Stimulated activated CD8-positive, alpha-beta memory T cell treated with anti-CD3 and anti-CD28 coated beads, Interleukin-4, amount 100 ng/mL, for 24 hours (primary cell): ENCODE measurements around the gene SH2D3A.
"Not testable (repeated sequence)": the region's sequence is repeated elsewhere in the genome, so short reads cannot be mapped to it uniquely, and the experiment has no call there.

Source experiments
- DNase-seq: peaks from one replicate; pipeline ENCODE4 v3.0.0-alpha.2; 2020; ENCODE audit warnings: low read depth

SH2D3A gene

DNA sequence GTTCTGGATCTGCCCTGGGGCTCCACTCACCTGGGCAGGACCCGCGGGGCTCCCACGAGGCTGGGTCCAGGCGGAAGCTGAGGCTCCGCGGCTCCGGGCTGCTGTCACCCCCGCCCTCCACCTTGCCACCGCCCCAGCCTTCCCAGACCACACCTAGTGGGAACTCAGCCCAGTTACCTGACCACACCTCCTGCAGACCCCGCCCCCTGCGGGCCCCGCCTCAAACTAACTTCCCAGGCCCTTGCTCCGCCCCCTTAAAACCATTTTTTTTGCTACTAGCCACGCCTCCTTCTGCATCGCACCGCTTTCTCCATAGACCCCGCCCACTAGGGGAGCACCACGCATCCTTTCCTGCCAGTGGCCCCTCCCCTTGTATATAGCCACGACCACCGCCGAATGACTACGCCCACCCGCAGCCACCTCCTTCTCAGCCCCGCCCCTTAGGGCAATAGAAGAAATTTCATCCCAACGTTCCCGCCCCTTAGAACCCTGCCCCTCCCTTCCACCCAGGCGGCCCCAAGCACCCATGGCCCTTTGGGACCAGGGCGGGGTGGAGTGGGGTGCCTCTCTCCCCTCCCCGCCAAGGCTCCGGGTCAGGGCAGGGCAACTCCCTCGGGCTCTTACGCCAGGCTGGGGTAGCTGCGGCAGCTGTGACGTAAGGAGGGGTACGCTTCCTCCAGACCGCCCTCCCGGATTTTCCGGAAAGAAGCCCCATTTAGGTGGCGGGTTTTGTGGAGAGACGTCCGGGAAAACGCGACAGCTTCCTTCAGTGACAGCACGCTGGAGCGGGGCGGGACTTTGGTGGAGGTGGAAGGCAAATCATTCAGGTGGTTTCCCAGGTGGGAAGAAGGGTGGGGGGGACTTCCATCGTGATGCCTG, at the start of gene SH2D3A:
Gene SH2D3A (minus strand): TSS at position 79 of the 879 bp plus-strand sequence. CDS start 3,687 bp downstream, outside the sequence.
- DNase-seq, result peak; percentile 86

DNA sequence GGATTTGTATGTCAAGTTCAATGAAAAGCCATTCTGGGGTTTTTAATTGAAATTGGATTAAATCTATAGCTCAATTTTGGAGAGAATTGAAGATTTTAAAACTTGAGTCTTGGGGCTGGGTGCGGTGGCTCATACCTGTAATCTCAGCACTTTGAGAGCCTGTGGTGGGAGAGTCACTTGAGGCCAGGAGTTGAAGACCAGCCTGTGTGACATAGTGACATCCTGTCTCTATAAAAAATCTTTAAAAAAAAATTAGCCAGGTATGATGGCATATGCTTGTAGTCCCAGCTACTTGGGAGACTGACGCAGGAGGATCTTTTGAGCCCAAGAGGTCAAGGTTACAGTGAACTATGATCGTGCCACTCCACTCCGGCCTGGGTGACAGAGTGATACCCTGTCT, 46.4 kb upstream of the SH2D3A start:
- DNase-seq, result no peak

DNA sequence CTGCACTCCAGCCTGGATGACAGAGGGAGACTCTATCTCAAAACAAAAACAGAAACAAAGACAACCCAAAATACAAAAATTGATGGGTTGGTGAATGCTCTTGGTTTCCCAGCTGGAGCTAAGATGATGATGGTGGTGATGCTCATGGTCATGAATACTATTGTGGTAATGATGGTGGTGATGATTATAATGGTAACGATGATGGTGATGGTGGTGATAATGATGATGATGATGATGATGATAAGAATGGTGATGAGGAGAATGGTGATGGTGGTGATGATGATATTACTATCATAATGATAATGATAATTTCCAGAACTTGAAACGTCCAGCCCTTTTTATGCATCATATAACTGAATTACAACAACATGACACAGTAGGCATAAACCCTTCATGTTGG, 45.4 kb upstream of the SH2D3A start:
- no peak for DNase-seq

DNA sequence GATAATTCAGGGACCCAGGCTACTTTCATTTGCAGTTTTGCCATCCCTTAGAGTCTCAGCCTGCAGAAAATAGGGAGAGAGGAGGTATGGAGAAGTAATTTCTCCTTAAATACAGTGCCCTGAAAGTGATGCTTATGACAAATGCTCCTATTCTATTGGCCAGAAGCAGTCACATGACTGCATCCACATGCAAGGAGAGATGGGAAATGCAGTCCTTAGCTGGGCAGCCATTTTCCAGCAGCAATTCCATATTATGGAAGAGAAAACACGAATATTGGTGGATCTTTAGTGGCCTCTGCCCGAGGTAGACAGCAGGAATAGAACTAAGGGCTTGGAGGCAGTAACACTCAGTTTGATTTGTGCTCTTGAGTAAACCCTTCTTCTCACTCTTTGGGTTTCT, 44.7 kb upstream of the SH2D3A start:
- no peak for DNase-seq

DNA sequence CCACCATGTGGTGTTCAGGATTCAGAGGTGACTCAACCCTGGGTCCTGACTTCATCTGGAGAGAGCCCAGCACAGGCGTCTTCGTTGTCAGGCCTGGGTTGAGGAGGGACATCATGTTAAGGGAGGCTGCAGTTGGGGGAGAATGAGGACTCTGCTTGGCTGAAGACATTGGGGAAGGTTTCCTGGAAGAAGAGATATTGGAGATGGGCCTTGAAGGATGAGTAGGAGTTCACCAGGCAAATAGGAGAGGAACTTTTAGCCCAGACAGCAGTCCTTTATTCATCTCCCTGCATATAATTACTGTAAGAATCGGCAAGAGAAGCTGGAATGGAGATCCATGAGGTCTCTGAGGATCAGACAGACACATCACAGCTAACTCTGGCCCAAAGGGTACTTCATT, 44.1 kb upstream of the SH2D3A start:
- no peak for DNase-seq

DNA sequence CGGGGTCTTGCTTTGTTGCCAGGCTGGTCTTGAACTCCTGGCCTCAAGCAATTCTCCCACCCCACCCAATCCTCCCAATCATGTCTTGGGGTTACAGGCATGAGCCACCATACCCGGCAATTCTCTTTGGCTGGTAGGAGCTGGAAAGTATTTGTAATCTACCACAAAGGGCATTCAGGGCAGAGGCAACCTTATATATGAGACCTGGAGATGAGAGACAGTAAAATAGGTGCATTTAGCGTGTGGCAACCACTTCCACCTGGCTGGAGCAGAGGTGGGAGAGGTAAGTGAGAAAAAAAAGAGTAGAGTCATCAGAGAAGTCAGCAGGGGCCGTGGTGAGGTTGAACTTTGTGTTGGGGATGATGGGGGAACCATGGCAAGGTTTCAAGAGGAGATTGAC, 42.0 kb upstream of the SH2D3A start:
- no peak for DNase-seq

DNA sequence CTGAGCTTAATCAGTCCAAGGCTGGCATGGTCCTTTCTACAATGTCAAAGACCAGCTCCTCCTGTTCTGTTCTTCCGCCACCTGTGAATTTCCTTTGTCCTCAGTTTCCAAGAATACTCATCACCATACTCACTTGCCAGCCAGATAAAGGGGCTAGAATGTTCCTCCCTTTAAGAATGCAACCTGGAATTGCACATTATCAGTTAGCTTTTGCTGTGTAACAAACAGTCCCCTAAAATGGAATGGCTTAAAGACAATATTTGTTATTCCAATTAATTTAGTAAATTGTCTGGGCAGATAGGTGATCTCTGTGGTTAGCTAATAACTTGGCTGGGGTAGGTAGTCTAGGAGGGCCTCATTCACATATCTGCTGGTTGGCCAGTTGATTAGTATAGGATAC, 41.3 kb upstream of the SH2D3A start:
- DNase-seq, result no peak

DNA sequence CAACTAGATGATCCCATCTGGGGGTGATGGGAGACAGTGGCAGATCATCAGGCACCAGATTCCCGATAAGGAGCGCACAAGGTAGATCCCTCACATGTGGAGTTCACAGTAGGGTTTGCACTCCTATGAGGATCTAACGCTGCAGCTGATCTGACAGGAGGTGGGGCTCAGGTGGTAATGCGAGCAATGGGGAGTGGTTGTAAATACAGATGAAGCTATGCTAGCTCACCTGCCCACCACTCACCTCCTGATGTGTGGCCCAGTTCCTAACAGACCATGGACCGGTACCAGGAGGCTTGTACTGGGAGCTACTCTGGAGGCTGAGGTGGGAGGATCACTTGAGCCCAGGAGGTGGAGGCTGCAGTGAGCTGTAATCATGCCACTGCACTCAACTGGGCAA, 40.1 kb upstream of the SH2D3A start:
- no peak for DNase-seq

DNA sequence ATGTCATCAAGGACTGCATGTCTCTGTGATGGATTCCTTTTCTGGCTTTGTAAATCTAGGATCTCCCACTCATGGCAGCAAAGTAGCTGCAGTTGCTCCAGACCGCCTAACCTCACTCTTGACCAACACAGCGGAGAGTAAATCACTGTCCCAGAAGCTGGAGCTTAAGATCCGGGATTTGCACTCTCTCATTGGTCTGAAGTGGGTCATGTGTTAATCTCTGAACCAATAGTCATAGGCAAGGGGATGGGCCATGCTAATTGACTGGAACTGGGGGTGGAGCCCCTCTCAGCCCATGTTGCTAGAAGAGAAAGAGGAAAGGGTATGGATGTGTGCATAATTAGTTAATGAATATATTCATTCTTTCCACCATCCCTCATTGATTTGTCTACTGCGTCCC, 39.3 kb upstream of the SH2D3A start:
- DNase-seq, result no peak

DNA sequence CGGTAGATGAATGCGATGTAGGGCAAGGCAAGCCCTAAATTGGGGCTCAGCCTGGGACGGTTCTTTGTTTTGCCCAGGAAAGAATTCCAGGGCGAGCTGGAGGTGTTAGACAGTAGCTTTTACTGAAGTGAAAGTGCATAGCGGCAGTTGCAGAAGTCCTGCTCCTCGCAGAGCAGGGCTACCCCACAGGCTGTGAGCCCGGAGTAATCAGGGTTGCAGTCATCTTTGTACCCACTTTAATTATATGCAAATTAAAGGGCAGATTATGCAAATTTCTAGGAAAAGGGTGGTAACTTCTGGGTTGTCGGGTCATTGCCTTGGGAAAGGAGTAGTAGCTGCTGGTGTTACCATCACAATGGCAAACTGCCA, 35.8 kb upstream of the SH2D3A start:
- no peak for DNase-seq

DNA sequence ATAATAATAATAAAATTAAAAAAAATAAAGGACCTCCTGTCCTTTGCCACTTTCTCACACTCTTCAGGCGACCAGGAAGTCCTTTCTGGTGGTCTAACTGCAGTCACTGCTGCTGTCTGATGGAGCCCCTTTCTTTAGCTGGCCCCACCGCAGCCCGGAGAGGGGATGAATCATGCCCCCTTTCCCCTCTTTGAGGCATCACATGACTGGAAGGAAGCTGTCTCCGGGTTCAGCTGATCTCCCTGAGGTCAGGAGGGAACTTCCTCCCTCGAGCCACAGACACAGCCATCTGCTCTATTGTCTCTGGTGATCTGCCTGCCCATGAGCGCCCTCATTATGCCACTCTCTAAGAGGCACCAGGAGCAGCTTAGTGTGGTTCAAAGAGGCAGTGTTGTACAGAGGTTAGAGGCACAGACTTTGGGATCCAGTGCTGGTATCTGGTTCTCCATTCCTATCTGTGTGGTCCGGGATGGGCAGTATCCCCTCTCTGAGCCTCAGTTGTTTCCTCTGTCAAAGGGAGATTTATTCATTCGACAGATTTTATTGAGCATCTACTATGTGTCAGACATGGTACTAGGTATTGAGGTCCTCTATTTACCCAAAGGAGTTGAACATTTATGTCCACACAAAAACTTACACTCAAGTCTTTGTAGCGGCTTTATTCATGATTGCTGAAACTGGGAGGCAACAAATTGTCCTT, 35.3 kb upstream of the SH2D3A start:
- peak; percentile 75 for DNase-seq

DNA sequence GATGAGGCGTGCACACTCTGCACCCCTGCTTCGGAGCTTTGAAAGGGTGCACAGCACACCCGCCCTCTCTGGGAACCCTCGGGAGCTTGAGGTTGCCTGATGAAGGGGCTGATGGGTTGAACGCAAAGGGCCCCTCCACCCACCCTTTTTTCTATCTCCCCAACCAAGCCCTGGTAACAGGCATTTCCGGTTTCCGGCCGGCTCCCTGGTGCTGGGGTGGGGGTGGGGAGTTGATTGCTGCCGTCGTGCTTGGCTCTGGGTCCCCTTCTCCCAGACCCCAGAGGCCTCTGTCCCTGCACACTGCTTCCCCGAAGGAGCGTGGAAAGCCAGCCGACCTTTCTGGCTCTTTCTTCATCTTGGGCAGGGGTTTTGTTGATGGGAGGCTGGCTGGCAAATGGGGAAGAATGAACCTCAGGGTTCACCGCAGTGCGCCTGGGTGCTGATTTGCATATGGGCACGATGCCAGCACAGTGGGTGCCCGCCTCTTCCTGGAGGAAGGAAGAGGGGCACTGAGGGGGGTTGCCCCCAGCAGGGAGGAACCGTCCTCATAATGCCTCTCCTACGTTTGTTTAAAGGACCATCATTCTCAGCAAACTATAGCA, 34.4 kb upstream of the SH2D3A start:
- peak; percentile 74 for DNase-seq

DNA sequence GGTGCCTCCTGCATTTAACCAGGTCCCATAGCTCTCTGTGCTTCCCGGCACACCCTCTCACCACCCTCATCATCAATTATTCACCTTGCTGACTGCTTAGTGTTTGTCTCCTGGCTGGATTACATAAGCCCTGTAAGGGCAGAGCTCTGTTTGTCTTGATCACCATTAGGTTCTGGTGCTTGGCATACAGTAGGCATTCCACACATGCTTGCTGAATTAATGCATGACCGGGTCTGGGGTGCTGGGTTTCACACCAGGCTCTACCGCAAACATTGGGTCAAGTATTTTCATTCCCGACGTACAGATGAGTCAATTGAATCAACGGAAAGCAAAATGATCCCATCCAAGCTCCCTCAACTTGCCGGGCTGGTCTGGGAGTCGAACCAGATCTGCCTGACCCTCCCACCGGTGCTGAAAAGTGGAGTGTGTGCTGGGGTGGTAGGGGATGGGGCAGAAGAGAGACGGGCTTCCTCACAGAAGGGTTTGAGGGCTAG, 33.8 kb upstream of the SH2D3A start:
- no peak for DNase-seq

DNA sequence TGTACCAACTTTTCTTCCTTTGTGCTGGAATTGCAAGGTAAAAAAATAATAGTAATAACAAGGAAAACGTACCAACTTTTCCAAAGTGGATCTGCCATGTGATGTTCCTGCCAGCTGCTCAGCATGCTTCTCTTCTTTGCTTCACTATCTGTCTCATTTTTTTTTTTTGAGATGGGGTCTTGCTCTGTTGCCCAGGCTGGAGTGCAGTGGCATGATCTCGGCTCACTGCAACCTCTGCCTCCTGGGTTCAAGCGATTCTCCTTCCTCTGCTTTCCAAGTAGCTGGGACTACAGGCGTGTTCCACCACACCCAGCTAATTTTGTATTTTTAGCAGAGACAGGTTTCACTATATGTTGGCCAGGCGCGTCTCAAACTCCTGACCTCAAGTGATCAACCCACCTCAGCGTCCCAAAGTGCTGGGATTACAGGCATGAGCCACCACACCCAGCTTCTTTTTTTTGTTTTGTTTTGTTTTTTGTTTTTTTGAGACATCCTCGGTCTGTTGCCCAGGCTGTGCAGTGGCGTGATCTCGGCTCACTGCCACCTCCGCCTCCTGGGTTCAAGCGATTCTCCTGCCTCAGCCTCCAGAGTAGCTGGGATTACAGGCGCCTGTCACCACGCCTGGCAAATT, 33.0 kb upstream of the SH2D3A start:
- not testable (repeated sequence) for DNase-seq

DNA sequence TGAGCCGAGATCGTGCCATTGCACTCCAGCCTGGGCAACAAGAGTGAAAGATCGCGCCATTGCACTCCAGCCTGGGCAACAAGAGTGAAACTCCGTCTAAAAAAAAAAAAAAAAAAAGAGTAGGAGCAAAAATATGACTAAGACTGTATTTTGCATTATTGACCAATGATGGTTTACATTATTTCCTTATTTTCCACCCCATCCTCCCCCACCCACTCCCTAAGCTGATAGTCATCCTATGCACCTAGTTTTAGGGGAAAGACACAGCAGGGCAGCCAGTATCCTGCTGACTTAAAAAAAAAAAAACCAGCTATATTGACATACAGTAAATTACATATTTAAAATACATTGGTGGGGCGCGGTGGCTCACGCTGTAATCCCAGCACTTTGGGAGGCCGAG, 30.4 kb upstream of the SH2D3A start:
- DNase-seq, result no peak

DNA sequence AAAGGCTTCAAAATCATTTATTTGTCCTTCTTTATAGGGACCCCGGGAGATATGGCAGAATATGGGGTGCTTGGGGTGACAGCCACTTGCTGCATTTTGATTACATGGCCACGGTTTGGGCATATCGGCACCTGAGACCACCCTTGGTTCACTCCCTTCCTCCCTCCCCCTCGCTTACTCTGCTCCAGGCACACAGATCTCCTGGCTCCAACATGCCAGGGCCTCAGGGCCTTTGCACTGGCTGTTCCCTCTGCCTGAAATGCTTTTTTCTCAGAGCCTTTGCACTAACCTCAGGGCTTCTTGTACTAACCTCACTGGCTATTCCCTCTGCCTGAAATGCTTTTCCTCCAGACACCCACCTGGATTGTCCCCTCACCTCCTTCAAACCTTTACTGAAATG, 29.0 kb upstream of the SH2D3A start:
- DNase-seq, result no peak

DNA sequence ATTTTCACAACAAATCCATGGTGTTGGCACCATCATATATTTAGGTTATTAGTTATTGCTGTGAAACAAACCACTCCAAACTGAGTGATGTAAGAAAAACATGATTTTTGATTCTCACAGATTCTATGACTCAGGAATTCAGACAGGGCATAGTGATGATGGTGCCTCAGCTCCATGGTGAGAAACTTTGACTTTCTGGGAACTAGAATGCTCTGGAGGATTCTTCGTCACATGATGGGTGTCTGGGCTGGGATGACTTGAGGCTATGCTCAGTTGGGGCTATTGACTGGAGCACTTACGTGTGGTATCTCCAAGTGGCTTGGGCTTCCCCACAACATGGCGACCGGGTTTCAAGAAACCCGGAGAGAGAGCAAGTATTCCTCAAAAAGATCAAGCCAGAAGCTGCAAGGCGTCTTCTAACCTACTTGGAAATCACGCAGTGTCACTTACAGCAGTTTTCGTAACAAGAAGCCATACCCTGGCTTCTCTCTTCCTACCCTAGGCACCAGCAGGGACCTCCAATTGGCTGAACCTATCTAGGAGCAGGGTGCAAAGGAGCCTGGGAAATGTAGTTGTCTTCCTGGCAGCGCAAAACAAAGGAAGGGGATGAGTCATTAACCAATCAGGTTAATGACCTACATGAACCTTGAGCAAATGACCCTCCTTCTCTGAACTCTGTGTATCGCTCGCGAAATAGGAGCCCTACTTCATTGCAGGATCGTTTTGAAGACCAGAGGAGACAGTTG, 27.6 kb upstream of the SH2D3A start:
- DNase-seq, result no peak

DNA sequence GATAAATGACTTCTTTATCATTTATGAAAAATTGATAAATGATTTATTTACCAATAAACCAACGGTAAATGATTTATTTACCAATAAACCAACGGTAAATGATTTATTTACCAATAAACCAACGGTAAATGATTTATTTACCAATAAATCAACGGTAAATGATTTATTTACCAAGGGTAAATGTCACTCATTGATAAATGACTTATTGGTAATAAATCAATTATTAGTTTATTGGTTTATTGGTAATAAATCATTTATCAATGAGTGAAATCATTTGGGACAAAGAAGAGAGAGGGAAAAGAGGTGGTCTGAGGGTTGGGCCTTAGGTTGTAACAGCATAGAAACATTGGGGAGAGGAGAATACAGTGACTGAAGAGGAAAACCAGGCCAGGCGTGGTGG, 26.7 kb upstream of the SH2D3A start:
- no peak for DNase-seq

DNA sequence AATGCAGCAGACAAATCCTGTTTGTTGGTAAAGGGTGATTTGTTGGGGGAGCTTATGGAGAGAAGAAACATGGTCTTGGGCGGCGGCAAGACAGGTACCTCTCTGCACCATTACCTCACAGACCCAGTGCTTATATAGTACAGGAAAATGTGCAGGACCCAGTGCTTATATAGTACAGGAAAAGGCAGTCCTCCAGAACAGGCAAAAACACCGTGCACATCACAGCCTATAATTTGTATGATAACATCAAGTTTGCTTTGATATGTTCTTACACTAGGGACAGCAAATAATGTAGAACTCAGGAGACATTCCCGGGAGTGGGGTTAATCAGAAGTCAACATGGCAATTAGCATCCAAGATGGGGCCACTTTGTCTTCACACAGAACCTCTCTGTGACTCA, 26.2 kb upstream of the SH2D3A start:
- DNase-seq, result no peak

DNA sequence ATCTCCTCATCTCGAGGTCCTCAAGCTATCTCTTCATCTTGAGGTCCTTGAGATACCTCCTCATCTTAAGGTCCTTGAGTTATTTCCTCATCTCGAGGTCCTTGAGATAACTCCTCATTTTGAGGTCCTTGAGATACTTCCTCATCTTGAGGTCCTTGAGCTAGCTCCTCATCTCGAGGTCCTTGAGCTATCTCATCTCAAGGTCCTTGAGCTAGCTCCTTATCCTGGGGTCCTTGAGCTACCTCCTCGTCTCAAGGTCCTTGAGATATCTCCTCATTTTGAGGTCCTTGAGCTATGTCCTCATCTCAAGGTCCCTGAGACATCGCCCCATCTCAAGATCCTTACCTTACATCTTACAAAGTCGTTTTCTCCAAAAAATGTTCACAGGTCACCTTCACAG, 24.0 kb upstream of the SH2D3A start:
- DNase-seq, result no peak

DNA sequence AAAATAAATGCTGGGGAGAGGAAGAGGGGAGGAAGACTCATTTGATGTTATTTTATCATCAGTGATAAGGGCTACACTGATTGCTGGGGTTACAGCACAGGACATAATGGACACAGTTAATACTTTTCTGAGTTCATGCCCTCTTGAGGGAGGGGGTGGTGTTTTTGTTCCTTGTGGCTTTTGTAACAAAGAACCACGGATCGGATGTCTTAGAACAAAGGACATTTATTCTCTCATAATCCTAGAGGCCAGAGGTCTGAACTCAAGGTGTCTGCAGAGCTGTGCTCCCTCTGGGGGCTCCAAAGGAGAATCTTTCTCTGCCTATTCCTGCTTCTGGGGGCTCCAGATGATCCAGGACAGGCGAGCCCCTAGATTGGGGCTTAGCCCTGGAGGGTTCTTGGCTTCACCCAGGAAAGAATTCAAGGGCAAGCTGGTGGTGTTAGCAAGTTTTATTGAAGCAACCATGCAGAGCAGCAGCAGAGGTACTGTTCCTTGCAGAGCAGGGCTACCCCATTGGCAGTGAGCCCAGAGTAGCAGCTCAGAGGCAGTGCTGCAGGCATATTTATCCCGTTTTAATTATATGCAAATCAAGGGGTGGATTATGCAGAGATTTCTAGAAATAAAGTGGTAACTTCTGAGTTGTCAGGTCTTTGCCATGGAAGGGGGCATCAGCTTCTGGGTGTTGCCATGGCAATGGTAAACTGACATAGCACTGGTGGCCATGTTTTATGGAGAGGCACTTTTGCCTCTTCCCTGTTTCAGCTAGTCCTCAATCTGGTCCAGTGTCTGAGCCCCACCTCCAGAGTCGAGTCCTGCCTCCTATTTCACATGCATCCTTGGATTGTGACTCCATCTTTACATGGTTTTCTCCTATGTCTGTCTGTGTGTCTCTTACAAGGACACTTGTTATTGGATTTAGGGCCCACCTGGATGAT, 23.2 kb upstream of the SH2D3A start:
- no peak for DNase-seq
